22Rv1 (cell line): ENCODE measurements around the gene PTGR1.
"Not testable (repeated sequence)": the region's sequence is repeated elsewhere in the genome, so short reads cannot be mapped to it uniquely, and the experiment has no call there.

ENCODE experiments used
- H3K27ac ChIP-seq: fragments of 450-650 bp; 2 replicates; pipeline ENCODE4 v1.5.1; 2017
- ZFX ChIP-seq: fragments of 450-650 bp; IDR thresholded peaks from 2 replicates; pipeline ENCODE4 v1.6.1; 2017; ENCODE audit warnings: antibody characterized with exemption, borderline replicate concordance
- TF ChIP-seq, protein P1 (sequence below): fragments of 450-650 bp; IDR thresholded peaks from 2 replicates; pipeline ENCODE4 v1.5.1; 2017; ENCODE audit warnings: mild to moderate bottlenecking

Gene PTGR1

DNA sequence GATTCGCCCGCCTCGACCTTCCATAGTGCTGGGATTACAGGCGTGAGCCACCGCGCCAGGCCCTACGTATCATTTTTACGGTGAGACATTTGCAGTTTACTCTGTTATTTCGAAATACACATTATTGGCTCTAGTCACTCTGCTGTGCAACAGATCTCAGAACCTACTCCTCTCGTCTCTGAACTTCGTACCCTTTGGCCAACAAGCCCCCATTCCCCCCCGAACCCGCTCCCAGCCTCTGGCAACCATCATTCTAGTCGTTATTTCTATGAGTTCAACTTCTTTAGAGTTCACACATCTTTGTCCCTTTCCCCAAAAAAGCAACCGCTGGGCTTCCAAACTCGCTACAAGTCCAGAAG is 735 bp downstream of the PTGR1 start:
- TF ChIP-seq, protein P1, sequence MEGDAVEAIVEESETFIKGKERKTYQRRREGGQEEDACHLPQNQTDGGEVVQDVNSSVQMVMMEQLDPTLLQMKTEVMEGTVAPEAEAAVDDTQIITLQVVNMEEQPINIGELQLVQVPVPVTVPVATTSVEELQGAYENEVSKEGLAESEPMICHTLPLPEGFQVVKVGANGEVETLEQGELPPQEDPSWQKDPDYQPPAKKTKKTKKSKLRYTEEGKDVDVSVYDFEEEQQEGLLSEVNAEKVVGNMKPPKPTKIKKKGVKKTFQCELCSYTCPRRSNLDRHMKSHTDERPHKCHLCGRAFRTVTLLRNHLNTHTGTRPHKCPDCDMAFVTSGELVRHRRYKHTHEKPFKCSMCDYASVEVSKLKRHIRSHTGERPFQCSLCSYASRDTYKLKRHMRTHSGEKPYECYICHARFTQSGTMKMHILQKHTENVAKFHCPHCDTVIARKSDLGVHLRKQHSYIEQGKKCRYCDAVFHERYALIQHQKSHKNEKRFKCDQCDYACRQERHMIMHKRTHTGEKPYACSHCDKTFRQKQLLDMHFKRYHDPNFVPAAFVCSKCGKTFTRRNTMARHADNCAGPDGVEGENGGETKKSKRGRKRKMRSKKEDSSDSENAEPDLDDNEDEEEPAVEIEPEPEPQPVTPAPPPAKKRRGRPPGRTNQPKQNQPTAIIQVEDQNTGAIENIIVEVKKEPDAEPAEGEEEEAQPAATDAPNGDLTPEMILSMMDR, result no peak
- no peak for TF ChIP-seq ZFX
- peak overlapping the region; percentile 93 for H3K27ac ChIP-seq

DNA sequence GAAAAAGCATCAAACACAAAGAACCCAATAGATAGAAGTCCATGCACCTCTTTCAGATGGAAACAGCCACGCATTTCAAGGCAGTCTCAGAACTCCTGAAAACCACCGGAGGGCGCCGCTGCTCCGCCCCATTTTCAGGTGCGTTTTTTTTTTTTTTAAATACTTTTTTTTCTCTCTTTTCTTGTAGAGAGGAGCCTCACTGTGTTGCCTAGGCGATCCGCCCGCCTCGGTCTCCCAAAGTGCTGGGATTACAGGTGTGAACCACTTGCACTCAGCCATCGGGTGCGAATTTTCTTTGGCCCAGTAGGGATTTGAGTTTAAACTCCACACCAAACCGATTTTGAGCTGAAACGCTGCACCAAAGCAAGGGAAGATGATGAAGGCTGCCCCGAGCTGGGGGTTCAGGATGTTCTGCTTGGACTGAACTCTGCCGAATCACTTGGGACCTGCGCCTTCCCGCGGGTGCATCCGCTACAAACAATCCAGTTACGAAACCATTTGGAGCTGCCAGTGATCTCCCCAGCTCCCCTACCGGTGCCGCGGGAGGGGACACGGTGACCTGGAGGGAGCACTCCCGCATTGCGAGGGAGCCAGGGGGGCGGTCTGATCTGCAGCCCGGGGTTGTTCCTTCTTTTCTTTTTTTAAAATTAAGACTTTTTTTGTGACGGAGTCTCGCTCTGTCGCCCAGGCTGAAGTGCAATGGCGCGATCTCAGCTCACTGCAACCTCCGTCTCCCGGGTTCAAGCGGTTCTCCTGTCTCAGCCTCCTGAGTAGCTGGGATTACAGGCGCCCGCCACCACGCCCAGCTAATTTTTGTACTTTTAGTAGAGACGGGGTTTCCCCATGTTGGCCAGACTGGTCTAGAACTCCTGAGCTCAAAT is 1.4 kb downstream of the PTGR1 start:
- TF ChIP-seq, protein P1, result peak; percentile 90
- TF ChIP-seq ZFX, result no peak
- peak overlapping the region; percentile 93 for H3K27ac ChIP-seq

DNA sequence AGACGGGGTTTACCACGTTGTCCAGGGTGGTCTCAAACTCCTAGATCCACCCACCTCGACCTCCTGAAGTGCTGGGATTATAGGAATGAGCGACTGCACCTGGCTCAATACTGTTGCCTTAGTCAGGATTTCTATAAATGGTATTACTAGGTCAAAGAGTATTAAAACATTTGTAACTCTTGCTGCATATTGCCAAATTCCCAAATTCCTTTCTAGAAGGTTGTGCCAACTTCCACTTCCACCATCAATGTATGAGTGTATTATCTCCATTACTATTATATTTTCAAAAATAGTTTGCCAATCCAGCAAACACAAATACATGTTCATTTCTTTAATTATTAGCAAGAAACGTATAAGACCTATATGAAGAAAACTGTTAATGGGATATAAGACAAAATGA is 10.6 kb downstream of the PTGR1 start:
- TF ChIP-seq, protein P1, result no peak
- TF ChIP-seq ZFX, result no peak
- H3K27ac ChIP-seq, result no peak overlapping the region

DNA sequence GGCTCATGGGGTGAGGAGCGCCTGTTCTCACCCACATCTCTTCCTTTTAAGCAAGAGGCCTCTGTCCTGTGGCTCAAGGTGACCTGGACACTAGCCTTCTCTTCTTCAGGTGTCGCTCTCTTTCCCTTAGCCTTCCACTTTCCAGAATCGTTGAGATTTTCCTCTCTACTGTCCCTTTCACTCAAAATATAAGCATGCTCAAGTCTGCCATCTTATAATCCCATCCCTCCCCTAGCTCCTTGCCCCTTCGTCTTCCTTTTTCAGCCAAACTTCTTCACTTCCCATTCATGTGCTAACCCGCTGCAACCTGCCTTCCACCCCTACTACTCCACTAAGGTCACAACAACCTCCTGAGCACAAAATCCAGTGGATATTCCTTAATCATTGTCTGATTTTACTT is 13.1 kb downstream of the PTGR1 start:
- H3K27ac ChIP-seq, result no peak overlapping the region

DNA sequence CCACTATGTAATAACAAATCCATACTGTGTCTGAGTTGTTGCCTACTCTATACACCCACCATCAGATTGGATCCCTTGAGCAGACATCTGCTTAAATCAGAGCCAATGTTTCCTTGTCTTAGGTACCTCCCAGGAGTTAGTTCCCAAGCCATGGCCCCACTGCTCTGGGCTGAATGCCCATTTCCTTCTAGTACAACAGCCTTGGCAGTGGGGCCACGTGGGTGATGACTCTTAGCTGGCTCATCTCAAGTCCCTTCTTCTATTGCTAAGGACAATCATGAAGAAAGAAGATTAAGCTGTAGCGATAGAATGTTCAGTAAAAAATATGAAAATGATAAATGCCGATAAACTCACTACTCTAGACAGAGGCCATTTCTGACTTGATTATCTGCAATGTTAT is 16.6 kb downstream of the PTGR1 start:
- no peak overlapping the region for H3K27ac ChIP-seq
- TF ChIP-seq, protein P1, result no peak
- TF ChIP-seq ZFX, result no peak

More for the DNA sequence above, 13.1 kb downstream of the PTGR1 start:
- TF ChIP-seq, protein P1, result no peak

DNA sequence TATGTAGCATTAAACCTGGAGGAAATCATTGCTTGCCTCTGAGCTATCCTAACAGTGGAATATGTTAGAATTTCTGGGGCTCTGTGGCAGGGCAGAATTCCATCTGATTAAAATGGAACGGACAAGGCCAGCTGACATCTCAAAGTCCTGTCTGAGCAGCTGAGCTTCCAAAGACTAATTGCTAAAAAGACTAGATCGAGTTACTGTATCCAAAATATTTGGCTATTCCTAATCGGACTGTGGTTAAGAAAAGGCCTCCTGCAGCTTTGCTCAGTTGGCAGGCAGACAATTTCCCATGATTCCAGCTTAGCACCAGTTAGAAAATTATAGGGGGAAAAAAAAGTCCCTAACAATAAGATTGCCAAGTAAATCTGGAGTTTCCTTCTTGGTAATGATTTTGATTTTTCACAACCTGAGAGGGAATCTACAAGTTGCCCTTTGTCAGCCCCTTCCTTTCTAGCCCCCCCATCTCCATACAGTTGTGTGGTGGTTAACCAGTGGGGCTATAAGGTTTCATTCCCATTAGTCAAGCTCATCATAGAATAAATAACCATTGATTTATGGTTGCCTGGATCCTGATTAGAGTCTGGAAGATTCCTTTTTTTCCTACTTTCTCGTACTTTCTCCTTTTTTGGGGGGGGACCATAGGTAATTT is 26.4 kb downstream of the PTGR1 start:
- TF ChIP-seq ZFX, result no peak
- TF ChIP-seq, protein P1, result no peak
- no peak overlapping the region for H3K27ac ChIP-seq

DNA sequence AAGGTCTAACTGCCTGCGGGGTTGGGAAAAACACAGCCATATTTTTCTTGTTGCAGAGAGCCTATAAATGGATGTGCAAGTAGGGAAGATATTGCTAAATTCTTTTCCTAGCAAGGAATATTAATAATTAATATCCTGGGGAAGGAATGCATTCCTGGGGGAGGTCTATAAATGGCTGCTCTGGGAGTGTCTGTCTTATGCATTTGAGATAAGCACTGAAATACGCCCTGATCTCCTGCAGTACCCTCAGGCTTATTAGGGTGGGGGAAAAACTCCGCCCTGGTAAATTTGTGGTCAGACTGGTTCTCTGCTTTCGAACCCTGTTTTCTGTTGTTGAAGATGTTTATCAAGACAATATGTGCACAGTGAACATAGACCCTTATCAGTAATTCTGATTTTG is 31.3 kb downstream of the PTGR1 start:
- H3K27ac ChIP-seq, result not testable (repeated sequence)
